Tibial nerve (tissue), 4 donors: ENCODE measurements around the gene B4GALNT1. TPM values are rescaled to one million over a fixed set of nuclear protein-coding genes. Genes with fewer than 3 reads are reported as not detected.
A peak's percentile ranks its signal among the peaks of the same experiment; 100 is the strongest.

Experiments
- DNase-seq, 2 donors: peaks; one replicate each; pipeline ENCODE4 v3.0.0-alpha.2; 2019; ENCODE audit warnings: low spot score in 2 of 2
- H3K27ac ChIP-seq, 4 donors: fragments of 200-600 bp; sonication (generic) in 3 of 4; one replicate each; pipeline ENCODE4 v1.5.1; 2017 to 2019; ENCODE audit warnings: mild to moderate bottlenecking in 1 of 4
- H3K27me3 ChIP-seq, 2 donors: fragments of 200-600 bp; sonication (generic) in 1 of 2; one replicate each; pipeline versions ENCODE4 v1.5.1 to v1.6.0; 2017 to 2019
- H3K36me3 ChIP-seq, 3 donors: fragments of 200-600 bp; sonication (generic); one replicate each; pipeline ENCODE4 v1.5.1; 2018 to 2019
- H3K4me1 ChIP-seq, 4 donors: fragments of 200-600 bp; sonication (generic) in 3 of 4; one replicate each; pipeline ENCODE4 v1.5.1; 2017 to 2019
- H3K4me3 ChIP-seq, 4 donors: fragments of 200-600 bp; sonication (generic) in 3 of 4; one replicate each; pipeline ENCODE4 v1.5.1; 2017 to 2019; ENCODE audit warnings: mild to moderate bottlenecking in 1 of 4, moderate library complexity in 1 of 4
- H3K9me3 ChIP-seq, 4 donors: fragments of 200-600 bp; sonication (generic) in 3 of 4; one replicate each; pipeline ENCODE4 v1.5.1; 2017 to 2019
- EP300 ChIP-seq, 2 donors: sonication (generic); formaldehyde crosslinking; IDR thresholded peaks; one replicate each; pipeline ENCODE4 v1.6.1; 2017; ENCODE audit warnings: antibody characterized with exemption in 2 of 2, mild to moderate bottlenecking in 1 of 2
- POLR2A ChIP-seq, 2 donors: fragments of 450-650 bp; IDR thresholded peaks; one replicate each; pipeline ENCODE4 v1.6.1; 2017; ENCODE audit warnings: antibody characterized with exemption in 2 of 2, mild to moderate bottlenecking in 2 of 2, moderate library complexity in 2 of 2
- WGBS, 2 donors: methylation state at CpG; one replicate each; pipeline ENCODE4 v1.1.5; 2018; 5-methylcytosine and 5-hydroxymethylcytosine counted together
- total RNA-seq, 4 donors: library from RNA; depleted of rRNA; stranded (reverse); fragments of >200 nt; gene quantifications; one replicate each; pipeline ENCODE4 v1.1.0, GENCODE V29; 2016
- TF ChIP-seq, protein P1 (sequence below), 5 experiments: fragments of 200-600 bp in 3 of 5; fragments of 450-650 bp in 2 of 5; sonication (generic) in 3 of 5; IDR thresholded peaks; one replicate each; pipeline ENCODE4 v1.5.1; 2016 to 2019; ENCODE audit warnings: antibody characterized with exemption in 5 of 5, mild to moderate bottlenecking in 3 of 5, moderate library complexity in 2 of 5

Gene B4GALNT1
- total RNA-seq, 4 donors from 2014 or later: 14.5 to 43.8 (median 16.8) TPM

DNA sequence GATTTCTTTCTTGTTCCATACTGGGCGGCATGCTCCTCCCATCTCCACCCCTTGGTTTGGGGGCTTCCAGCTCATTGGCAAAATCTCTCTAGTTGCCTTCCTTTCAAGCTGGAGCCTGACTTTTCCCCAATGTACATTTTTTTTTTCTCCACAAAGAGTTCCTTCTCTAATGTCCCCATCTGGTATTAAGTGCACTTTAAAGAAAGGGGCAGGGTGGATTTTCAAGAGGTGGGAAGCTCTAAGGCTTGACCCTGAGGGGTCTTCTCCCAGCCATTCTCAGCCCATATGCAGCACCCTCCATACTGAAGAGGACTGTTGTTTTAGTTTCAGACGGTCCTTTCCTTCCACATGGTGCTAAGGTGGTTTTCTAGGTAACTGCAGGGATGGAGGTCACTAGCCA, 47.8 kb downstream of the B4GALNT1 start:
- Histone ChIP-seq H3K4me3 (no peak overlapping the region), H3K9me3 (no peaks in the 10 kb centered on the region), H3K4me1 (no peaks in the 10 kb centered on the region), H3K27me3 (no peaks in the 10 kb centered on the region), H3K36me3 (no peaks in the 10 kb centered on the region), H3K27ac (no peak overlapping the region)
- no peak for DNase-seq
- WGBS, 2 donors: 72 to 78% methylated on average over 2 of the region's 2 CpGs
- TF ChIP-seq POLR2A (IDR thresholded peaks at IDR 0.05) (no peak), EP300 (IDR thresholded peaks at IDR 0.05) (no peak)
- TF ChIP-seq, protein P1, sequence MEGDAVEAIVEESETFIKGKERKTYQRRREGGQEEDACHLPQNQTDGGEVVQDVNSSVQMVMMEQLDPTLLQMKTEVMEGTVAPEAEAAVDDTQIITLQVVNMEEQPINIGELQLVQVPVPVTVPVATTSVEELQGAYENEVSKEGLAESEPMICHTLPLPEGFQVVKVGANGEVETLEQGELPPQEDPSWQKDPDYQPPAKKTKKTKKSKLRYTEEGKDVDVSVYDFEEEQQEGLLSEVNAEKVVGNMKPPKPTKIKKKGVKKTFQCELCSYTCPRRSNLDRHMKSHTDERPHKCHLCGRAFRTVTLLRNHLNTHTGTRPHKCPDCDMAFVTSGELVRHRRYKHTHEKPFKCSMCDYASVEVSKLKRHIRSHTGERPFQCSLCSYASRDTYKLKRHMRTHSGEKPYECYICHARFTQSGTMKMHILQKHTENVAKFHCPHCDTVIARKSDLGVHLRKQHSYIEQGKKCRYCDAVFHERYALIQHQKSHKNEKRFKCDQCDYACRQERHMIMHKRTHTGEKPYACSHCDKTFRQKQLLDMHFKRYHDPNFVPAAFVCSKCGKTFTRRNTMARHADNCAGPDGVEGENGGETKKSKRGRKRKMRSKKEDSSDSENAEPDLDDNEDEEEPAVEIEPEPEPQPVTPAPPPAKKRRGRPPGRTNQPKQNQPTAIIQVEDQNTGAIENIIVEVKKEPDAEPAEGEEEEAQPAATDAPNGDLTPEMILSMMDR (IDR thresholded peaks at IDR 0.05): no peak

DNA sequence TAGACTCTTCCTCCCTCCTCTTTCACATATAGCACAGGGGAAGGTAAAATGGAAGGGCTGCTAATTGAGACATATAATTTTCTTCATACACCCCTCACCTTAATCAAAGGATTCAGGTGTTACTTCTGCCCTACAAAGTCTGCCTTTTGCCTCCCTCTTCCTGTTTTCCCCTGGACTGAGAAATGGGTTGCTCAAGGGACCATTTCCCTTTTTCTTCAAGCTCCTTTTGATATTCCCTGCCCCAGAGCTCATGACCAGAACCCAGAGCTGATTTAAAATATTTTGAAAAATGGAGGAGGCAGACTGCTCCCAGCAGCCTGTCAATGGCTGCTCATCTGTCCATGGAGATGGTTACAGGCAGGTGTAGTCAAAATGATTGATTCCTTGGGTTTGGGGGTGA, 48.3 kb downstream of the B4GALNT1 start:
- Histone ChIP-seq H3K27me3 (no peaks in the 10 kb centered on the region), H3K27ac (no peak overlapping the region), H3K4me3 (no peak overlapping the region), H3K9me3 (no peaks in the 10 kb centered on the region), H3K4me1 (no peaks in the 10 kb centered on the region), H3K36me3 (no peaks in the 10 kb centered on the region)
- DNase-seq: no peak
- TF ChIP-seq EP300 (IDR thresholded peaks at IDR 0.05): no peak
- TF ChIP-seq, protein P1 (IDR thresholded peaks at IDR 0.05): no peak
- no peak for TF ChIP-seq POLR2A (IDR thresholded peaks at IDR 0.05)

DNA sequence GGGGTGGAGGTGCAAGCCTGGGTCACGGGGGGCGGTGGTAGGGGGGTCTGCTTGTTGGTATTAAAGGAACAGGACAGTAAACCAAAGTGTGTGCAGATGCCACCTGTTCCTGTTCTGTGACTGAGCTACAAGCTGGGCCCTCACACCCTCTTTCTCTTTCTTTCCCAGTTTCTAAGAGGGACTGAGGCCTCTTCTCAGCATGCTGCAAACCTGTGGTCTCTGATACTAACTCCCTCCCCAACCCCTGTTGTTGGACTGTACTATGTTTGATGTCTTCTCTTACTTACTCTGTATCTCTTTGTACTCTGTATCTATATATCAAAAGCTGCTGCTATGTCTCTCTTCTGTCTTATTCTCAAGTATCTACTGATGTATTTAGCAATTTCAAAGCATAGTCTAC, 49.0 kb downstream of the B4GALNT1 start:
- no peak for DNase-seq

DNA sequence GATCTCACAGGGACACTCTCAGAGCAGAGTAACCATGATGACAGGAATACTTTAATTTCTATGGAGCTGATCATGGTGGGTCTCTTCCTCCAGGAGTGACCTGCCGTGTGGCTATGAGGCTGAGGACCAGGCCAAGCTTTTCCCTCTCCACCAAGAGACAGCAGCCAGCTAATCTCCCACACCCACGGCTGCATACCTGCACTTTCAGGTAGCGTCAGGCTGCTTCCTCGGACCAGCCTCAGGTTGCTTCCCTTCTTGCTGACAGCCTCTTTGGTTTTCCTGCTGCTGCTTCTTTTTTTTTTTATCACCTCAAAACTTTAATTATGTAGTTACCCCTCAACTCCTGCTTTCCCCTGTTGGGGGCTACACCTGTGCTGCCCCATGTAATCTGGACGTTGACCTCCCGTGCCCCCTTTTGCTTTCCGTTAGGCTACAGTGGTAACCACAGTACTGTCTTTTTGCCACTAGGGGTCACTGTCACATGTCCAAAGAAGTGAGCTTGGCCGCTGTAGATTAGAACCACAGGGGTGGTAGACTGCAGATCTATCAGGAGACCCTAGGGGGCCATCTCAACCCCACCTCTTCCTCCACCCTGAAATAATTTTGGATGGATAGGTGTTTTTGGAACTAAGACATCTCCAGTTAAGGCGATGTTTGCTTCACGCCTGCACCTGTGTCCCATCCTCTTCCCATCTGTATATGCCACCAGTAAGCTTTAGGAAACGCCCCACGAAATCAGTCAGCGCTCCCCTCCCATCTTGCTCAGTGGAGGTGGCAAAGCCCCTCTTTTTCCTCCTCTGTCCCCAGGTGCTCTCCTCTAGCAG, 49.8 kb downstream of the B4GALNT1 start:
- Histone ChIP-seq H3K9me3 (no peaks in the 10 kb centered on the region), H3K4me3 (no peak overlapping the region), H3K4me1 (no peaks in the 10 kb centered on the region), H3K36me3 (no peaks in the 10 kb centered on the region), H3K27me3 (no peaks in the 10 kb centered on the region), H3K27ac (no peak overlapping the region)
- TF ChIP-seq POLR2A (IDR thresholded peaks at IDR 0.05): no peak
- peak in 1 of 2 donors; percentile 16 for TF ChIP-seq EP300 (IDR thresholded peaks at IDR 0.05)
- TF ChIP-seq, protein P1 (IDR thresholded peaks at IDR 0.05): peak; percentile 89 to 96 (median 92)
- 44 to 48% methylated on average over 13 of the region's 13 CpGs for WGBS, 2 donors
- peak; percentile 30 to 90 for DNase-seq

More for the DNA sequence above, 49.0 kb downstream of the B4GALNT1 start:
- H3K36me3 ChIP-seq: no peaks in the 10 kb centered on the region
- H3K9me3 ChIP-seq: no peaks in the 10 kb centered on the region
- no peaks in the 10 kb centered on the region for H3K27me3 ChIP-seq
- no peak overlapping the region for H3K4me3 ChIP-seq
- 91 to 96% methylated on average over 2 of the region's 2 CpGs for WGBS, 2 donors
- H3K4me1 ChIP-seq: no peaks in the 10 kb centered on the region
- H3K27ac ChIP-seq: no peak overlapping the region
- TF ChIP-seq EP300 (IDR thresholded peaks at IDR 0.05) (no peak), POLR2A (IDR thresholded peaks at IDR 0.05) (no peak)
- TF ChIP-seq, protein P1 (IDR thresholded peaks at IDR 0.05): no peak

DNA sequence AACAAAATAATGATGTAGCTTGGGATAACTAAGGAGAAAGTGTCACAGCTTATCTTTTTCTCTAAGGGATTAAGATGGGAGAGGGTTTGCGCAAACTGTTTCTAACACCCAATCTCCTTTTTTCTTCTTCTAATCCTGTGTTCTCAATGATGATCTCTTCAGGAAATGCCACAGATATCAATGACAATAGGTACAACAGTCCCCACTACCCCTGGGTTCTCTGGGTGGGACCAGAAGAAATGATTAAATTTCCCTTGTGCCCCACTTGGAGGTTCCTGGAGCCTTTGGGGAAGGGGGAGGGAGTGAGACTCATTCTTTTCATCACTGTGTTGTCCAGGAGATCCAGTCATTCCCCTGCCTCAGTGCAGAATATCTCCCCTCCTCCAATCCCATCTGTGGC, 50.6 kb downstream of the B4GALNT1 start:
- Histone ChIP-seq H3K27ac (no peak overlapping the region), H3K27me3 (no peaks in the 10 kb centered on the region), H3K4me3 (no peak overlapping the region), H3K9me3 (no peaks in the 10 kb centered on the region), H3K36me3 (no peaks in the 10 kb centered on the region), H3K4me1 (no peaks in the 10 kb centered on the region)
- no peak for TF ChIP-seq EP300 (IDR thresholded peaks at IDR 0.05)
- no peak for TF ChIP-seq POLR2A (IDR thresholded peaks at IDR 0.05)
- TF ChIP-seq, protein P1 (IDR thresholded peaks at IDR 0.05): no peak
- 93 to 96% methylated on average over 1 of the region's 1 CpG for WGBS, 2 donors
- no peak for DNase-seq
